Left ventricle myocardium inferior (tissue), 1 donor: ENCODE data around the gene PMIS2. TPM values are rescaled to one million over a fixed set of nuclear protein-coding genes. Genes with fewer than 3 reads are reported as not detected.
"Not testable (repeated sequence)": the region's sequence is repeated elsewhere in the genome, so short reads cannot be mapped to it uniquely, and the experiment has no call there.

Source experiments
- DNase-seq: peaks from one replicate; pipeline ENCODE4 v3.0.0-alpha.2; 2020
- H3K27ac ChIP-seq: fragments of 200-600 bp; replicated peaks from 2 replicates; pipeline ENCODE4 v1.8.0; 2021
- H3K27me3 ChIP-seq: fragments of 200-600 bp; 2 replicates; pipeline ENCODE4 v1.8.0; 2021; ENCODE audit warnings: low read depth
- H3K36me3 ChIP-seq: fragments of 200-600 bp; 2 replicates; pipeline ENCODE4 v1.8.0; 2021
- H3K4me1 ChIP-seq: fragments of 200-600 bp; 2 replicates; pipeline ENCODE4 v1.8.0; 2021
- H3K4me3 ChIP-seq: fragments of 200-600 bp; 2 replicates; pipeline ENCODE4 v1.8.0; 2021; ENCODE audit warnings: mild to moderate bottlenecking, moderate library complexity
- H3K9me3 ChIP-seq: fragments of 200-600 bp; replicated peaks from 2 replicates; pipeline ENCODE4 v1.8.0; 2021
- intact Hi-C: fragments of 100-400 bp; cut with micrococcal nuclease; formaldehyde crosslinking; loops from one replicate; pipeline ENCODE4 v1.11.0; 2022
- total RNA-seq: library from RNA; stranded (reverse); fragmentation: NEBNext Ultra II Directional; extraction: Animal tissue kit (Norgen Biotek cat#: 25700); gene quantifications from one replicate; pipeline ENCODE4 v1.2.1, GENCODE V29; 2021
- TF ChIP-seq, protein P1 (sequence below): fragments of 200-600 bp; IDR thresholded peaks from 2 replicates; pipeline ENCODE4 v1.8.0; 2021; ENCODE audit warnings: antibody characterized with exemption, mild to moderate bottlenecking, borderline replicate concordance
- donor health status: DM: no; HTN: yes; CAD: no; lungs with severe emphysema.

The PMIS2 gene
- total RNA-seq, 1 donor from 2014 or later: not detected

GRCh38 chr19:35582760-35583159 lies 3.2 kb upstream of the PMIS2 start:
- intact Hi-C loops: no loop called here

DNA sequence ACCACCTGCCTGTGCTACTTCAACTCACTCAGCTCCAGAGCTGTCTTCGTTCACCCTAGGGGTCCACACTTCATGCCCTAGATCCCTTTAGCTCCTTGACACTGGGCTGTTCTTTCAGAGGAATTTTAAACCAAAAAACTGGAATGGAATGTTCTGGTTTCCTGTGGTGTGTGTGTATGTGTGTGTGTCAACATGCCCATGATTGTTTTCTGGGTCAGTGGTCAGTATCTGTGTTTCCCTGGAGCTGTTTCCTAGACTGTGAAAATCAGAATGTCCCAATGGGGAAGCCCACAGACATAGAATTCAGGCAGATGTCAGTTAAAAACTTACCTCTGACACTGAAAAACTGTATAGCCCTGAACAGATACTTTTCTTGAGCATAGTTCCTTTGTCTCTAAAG lies 1.3 kb downstream of the PMIS2 start:
- intact Hi-C loops: no loop called here
- peaks cover 62% of the 10 kb centered on the region for H3K27me3 ChIP-seq
- no peaks in the 10 kb centered on the region for H3K4me1 ChIP-seq
- no peak overlapping the region for H3K27ac ChIP-seq
- H3K9me3 ChIP-seq: no peaks in the 10 kb centered on the region
- TF ChIP-seq, protein P1, sequence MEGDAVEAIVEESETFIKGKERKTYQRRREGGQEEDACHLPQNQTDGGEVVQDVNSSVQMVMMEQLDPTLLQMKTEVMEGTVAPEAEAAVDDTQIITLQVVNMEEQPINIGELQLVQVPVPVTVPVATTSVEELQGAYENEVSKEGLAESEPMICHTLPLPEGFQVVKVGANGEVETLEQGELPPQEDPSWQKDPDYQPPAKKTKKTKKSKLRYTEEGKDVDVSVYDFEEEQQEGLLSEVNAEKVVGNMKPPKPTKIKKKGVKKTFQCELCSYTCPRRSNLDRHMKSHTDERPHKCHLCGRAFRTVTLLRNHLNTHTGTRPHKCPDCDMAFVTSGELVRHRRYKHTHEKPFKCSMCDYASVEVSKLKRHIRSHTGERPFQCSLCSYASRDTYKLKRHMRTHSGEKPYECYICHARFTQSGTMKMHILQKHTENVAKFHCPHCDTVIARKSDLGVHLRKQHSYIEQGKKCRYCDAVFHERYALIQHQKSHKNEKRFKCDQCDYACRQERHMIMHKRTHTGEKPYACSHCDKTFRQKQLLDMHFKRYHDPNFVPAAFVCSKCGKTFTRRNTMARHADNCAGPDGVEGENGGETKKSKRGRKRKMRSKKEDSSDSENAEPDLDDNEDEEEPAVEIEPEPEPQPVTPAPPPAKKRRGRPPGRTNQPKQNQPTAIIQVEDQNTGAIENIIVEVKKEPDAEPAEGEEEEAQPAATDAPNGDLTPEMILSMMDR: no peak
- H3K4me3 ChIP-seq: no peak overlapping the region
- no peaks in the 10 kb centered on the region for H3K36me3 ChIP-seq
- DNase-seq: no peak

More at GRCh38 chr19:35582760-35583159, 3.2 kb upstream of the PMIS2 start:
- Histone ChIP-seq H3K27me3 (peaks cover 69% of the 10 kb centered on the region), H3K4me1 (no peaks in the 10 kb centered on the region), H3K9me3 (no peaks in the 10 kb centered on the region), H3K4me3 (no peak overlapping the region), H3K27ac (no peak overlapping the region), H3K36me3 (no peaks in the 10 kb centered on the region)
- TF ChIP-seq, protein P1: no peak
- DNase-seq: no peak

DNA sequence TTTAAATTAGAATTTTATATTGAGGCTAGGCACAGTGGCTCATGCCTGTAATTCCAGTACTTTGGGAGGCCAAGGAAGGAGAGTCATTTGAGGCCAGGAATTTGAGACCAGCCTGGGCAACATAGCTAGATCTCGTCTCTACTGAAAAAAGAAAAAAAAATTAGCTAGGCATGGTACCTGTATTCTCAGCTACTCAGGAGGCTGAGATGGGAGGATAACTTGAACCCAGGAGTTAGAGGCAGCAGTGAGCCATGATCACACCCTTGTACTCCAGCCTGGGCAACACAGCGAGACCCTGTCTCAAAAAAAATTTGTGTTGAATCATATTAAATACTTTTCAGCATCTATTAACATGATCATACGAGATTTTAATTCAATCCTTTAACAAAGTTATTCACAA lies 4.9 kb downstream of the PMIS2 start:
- no peak overlapping the region for H3K4me3 ChIP-seq
- DNase-seq: no peak
- no peaks in the 10 kb centered on the region for H3K36me3 ChIP-seq

DNA sequence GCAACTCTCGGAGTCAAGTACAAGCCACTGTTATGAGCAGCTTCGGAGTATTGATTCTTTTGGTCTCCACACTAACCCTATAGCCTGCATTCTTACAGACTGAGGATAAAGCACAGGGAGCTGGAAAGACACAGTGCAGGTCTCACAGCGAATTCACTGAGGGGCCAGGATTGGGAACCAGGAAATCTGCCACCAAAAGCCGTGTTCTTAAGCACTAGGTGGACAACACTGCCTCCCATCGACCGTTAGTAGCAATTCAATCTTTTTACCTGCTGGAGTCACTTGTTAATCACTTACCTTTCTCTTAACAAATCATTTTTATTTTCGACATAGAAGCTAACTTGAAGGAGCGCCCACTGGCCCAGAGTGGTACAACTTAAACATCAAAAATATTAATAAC lies 6.3 kb downstream of the PMIS2 start:
- intact Hi-C loops: no loop called here
- Histone ChIP-seq H3K9me3 (no peaks in the 10 kb centered on the region), H3K36me3 (no peaks in the 10 kb centered on the region), H3K27me3 (peaks cover 47% of the 10 kb centered on the region), H3K27ac (no peak overlapping the region), H3K4me3 (no peak overlapping the region), H3K4me1 (no peaks in the 10 kb centered on the region)
- DNase-seq: no peak
- TF ChIP-seq, protein P1: peak; percentile 53

More for the DNA sequence above, 4.9 kb downstream of the PMIS2 start:
- H3K4me1 ChIP-seq: no peaks in the 10 kb centered on the region
- intact Hi-C loops: no loop called here
- H3K27me3 ChIP-seq: peaks cover 60% of the 10 kb centered on the region
- no peak overlapping the region for H3K27ac ChIP-seq
- H3K9me3 ChIP-seq: no peaks in the 10 kb centered on the region
- TF ChIP-seq, protein P1: no peak

DNA sequence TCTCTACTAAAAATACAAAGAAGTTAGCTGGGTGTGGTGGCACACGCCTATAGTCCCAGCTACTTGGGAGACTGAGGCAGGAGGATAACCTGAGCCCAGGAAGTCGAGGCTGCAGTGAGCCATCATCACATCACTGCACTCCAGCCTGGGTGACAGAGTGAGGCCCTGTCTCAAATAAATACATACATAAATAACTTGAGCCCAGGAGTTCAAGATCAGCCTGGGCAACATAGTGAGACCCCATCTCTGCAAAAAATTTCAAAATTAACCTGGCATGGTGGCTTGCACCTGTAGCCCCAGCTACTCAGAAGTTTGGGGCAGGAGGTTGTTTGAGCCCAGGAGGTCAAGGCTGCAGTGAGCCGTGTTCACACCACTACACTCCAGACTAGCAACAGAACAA lies 9.1 kb downstream of the PMIS2 start:
- H3K9me3 ChIP-seq, DNase-seq, H3K4me1 ChIP-seq, H3K36me3 ChIP-seq, intact Hi-C loops, H3K27ac ChIP-seq, H3K4me3 ChIP-seq: not testable (repeated sequence)
- H3K27me3 ChIP-seq: peaks cover 47% of the 10 kb centered on the region

- Histone ChIP-seq H3K36me3 (no peaks in the 10 kb centered on the region), H3K4me3 (no peak overlapping the region), H3K4me1 (no peaks in the 10 kb centered on the region), H3K27me3 (peaks cover 43% of the 10 kb centered on the region), H3K9me3 (no peaks in the 10 kb centered on the region), H3K27ac (no peak overlapping the region)
- TF ChIP-seq, protein P1: no peak
- DNase-seq: no peak
- intact Hi-C loops: no loop called here
These were observed 10.0 kb downstream of the PMIS2 start for GRCh38 chr19:35595928-35596327.
